PC-9 (cell line): Measurements from ENCODE around the gene RARS2. TPM values are rescaled to one million over a fixed set of nuclear protein-coding genes. Genes with fewer than 3 reads are reported as not detected.

Experiments used
- BruUV-seq: library from RNA; stranded (reverse); fragments of 400-500 nt; replicated peaks from 2 replicates; lab custom pipeline; 2021; lab: Mats Ljungman, UMichigan
- CTCF ChIA-PET: fragments of 300-600 bp; sonication (Branson Sonifier 250); formaldehyde crosslinking; loops from one replicate; lab custom pipeline; 2022; ENCODE audit warnings: antibody characterized with exemption; lab: Charles Lee
- POLR2A ChIA-PET: fragments of 300-600 bp; sonication (Branson Sonifier 250); formaldehyde crosslinking; loops from one replicate; lab custom pipeline; 2022; ENCODE audit warnings: antibody characterized with exemption; ENCODE audit not compliant: unreplicated experiment; lab: Charles Lee
- DNase-seq, 2 experiments: peaks; one replicate each; pipeline versions ENCODE4 v3.0.0 to v3.0.0-alpha.2; 2015 to 2022; ENCODE audit warnings: mixed read lengths in 1 of 2
- H2AFZ ChIP-seq: fragments of 200-600 bp; sonication (generic); 2 replicates; pipeline ENCODE4 v1.8.1; 2017; ENCODE audit warnings: antibody characterized with exemption
- H3F3A ChIP-seq: fragments of 200-600 bp; sonication (generic); 2 replicates; pipeline ENCODE4 v1.8.1; 2017; ENCODE audit warnings: antibody characterized with exemption, mild to moderate bottlenecking, low read depth; ENCODE audit not compliant: insufficient read depth
- H3K27ac ChIP-seq: fragments of 200-600 bp; sonication (generic); 2 replicates; pipeline ENCODE4 v1.6.1; 2016; ENCODE audit warnings: mixed run types
- H3K27me3 ChIP-seq: fragments of 200-600 bp; sonication (generic); 2 replicates; pipeline ENCODE4 v1.6.1; 2016; ENCODE audit warnings: low read depth, mixed run types; ENCODE audit not compliant: insufficient read depth
- H3K36me3 ChIP-seq: fragments of 200-600 bp; sonication (generic); 2 replicates; pipeline ENCODE4 v1.6.1; 2016; ENCODE audit warnings: low read depth, mixed run types
- H3K4me1 ChIP-seq: fragments of 200-600 bp; sonication (generic); replicated peaks from 2 replicates; pipeline ENCODE4 v1.6.1; 2016; ENCODE audit warnings: mixed run types; ENCODE audit not compliant: insufficient read depth
- H3K4me2 ChIP-seq: fragments of 200-600 bp; sonication (generic); 2 replicates; pipeline ENCODE4 v1.6.1; 2017; ENCODE audit warnings: mixed run types
- H3K4me3 ChIP-seq: fragments of 200-600 bp; sonication (generic); 2 replicates; pipeline ENCODE4 v1.6.1; 2016; ENCODE audit warnings: mixed run types
- H3K79me2 ChIP-seq: fragments of 200-600 bp; sonication (generic); 2 replicates; pipeline ENCODE4 v1.6.1; 2017; ENCODE audit warnings: low read depth, mixed run types
- H3K9me2 ChIP-seq: fragments of 200-600 bp; sonication (generic); 2 replicates; pipeline ENCODE4 v1.8.1; 2017; ENCODE audit warnings: mild to moderate bottlenecking; ENCODE audit not compliant: insufficient read depth
- H3K9me3 ChIP-seq: fragments of 200-600 bp; sonication (generic); 2 replicates; pipeline ENCODE4 v1.8.1; 2016; ENCODE audit warnings: low read depth; ENCODE audit not compliant: insufficient read depth
- H4K20me1 ChIP-seq: fragments of 200-600 bp; sonication (generic); 2 replicates; pipeline ENCODE4 v1.8.1; 2017; ENCODE audit not compliant: insufficient read depth
- EZH2 ChIP-seq: fragments of 200-600 bp; sonication (generic); IDR thresholded peaks from 2 replicates; pipeline ENCODE4 v1.8.0; 2017; ENCODE audit warnings: antibody characterized with exemption, low read depth
- intact Hi-C: fragments of 100-400 bp; cut with micrococcal nuclease; formaldehyde crosslinking; loops from one replicate; pipeline ENCODE4 v1.10.0; 2022; ENCODE audit not compliant: unreplicated experiment
- total RNA-seq: library from RNA; stranded (reverse); gene quantifications from 2 replicates; pipeline ENCODE4 v1.2.3, GENCODE V29; 2021
- TF ChIP-seq, protein P1 (sequence below): fragments of 200-600 bp; sonication (generic); conservative IDR thresholded peaks from 2 replicates; pipeline ENCODE4 v1.6.1; 2017; ENCODE audit warnings: mixed run types, antibody characterized with exemption, mild to moderate bottlenecking, moderate library complexity

The RARS2 gene
- total RNA-seq, 1 experiment from 2014 or later, result 34.6 TPM

DNA sequence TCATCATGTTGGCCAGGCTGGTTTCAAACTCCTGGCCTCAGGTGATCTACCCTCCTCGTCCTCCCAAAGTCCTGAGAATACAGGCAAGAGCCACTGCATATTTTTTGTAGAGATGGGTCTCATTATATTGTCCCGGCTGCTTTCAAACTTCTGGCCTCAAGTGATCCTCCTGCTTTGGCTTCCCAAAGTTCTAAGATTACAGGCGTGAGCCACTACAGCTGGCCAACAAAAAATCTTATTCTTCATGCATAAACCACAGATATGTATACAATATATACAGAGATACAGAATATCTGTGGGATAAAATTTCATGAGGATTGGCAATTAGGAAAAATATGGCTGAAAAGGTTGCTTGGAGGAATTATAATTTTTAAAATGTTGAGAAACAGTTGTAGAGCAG is 67.1 kb downstream of the RARS2 start:
- CTCF ChIA-PET, result no interaction called here
- intact Hi-C loops, result no loop called here

DNA sequence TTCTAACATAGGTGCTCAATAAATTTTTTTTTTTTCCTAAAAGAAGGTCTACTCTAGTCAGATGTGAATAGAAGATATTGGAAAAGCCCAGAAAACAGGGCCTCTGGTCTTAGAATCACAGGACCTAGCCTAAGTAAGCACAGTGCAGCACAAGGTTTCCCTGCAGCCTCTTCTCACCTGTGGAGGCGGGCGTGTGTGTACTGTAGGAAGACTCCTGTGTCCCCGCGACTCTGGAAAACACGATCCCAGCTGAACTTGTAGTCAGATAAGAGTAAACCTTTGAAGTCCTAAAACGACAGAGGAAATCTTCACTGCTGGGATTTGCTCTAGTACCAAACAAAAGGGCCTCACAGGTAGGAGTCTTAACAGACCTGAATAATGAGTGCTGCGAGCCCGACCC is 71.3 kb downstream of the RARS2 start:
- CTCF ChIA-PET, result no interaction called here
- Histone ChIP-seq H4K20me1 (no peaks in the 10 kb centered on the region), H3F3A (no peaks in the 10 kb centered on the region), H2AFZ (no peak overlapping the region), H3K27me3 (no peaks in the 10 kb centered on the region), H3K4me1 (no peaks in the 10 kb centered on the region), H3K4me3 (no peak overlapping the region), H3K27ac (no peak overlapping the region), H3K9me3 (no peaks in the 10 kb centered on the region), H3K79me2 (no peaks in the 10 kb centered on the region), H3K4me2 (no peak overlapping the region), H3K9me2 (no peaks in the 10 kb centered on the region), H3K36me3 (no peaks in the 10 kb centered on the region)
- POLR2A ChIA-PET, result no interaction called here
- intact Hi-C loops, result no loop called here
- DNase-seq, result no peak
- no peak for TF ChIP-seq EZH2
- TF ChIP-seq, protein P1, sequence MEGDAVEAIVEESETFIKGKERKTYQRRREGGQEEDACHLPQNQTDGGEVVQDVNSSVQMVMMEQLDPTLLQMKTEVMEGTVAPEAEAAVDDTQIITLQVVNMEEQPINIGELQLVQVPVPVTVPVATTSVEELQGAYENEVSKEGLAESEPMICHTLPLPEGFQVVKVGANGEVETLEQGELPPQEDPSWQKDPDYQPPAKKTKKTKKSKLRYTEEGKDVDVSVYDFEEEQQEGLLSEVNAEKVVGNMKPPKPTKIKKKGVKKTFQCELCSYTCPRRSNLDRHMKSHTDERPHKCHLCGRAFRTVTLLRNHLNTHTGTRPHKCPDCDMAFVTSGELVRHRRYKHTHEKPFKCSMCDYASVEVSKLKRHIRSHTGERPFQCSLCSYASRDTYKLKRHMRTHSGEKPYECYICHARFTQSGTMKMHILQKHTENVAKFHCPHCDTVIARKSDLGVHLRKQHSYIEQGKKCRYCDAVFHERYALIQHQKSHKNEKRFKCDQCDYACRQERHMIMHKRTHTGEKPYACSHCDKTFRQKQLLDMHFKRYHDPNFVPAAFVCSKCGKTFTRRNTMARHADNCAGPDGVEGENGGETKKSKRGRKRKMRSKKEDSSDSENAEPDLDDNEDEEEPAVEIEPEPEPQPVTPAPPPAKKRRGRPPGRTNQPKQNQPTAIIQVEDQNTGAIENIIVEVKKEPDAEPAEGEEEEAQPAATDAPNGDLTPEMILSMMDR, result no peak
- BruUV-seq, result no TSS peak

More for the DNA sequence above, 67.1 kb downstream of the RARS2 start:
- Histone ChIP-seq H3K27ac (no peak overlapping the region), H2AFZ (no peak overlapping the region), H3K4me2 (no peak overlapping the region), H3K27me3 (no peaks in the 10 kb centered on the region), H3K79me2 (no peaks in the 10 kb centered on the region), H4K20me1 (no peaks in the 10 kb centered on the region), H3K4me3 (no peak overlapping the region), H3K9me3 (no peaks in the 10 kb centered on the region), H3K9me2 (no peaks in the 10 kb centered on the region), H3F3A (no peaks in the 10 kb centered on the region), H3K4me1 (no peaks in the 10 kb centered on the region), H3K36me3 (no peaks in the 10 kb centered on the region; the same call in 1 of the 2 replicates)
- TF ChIP-seq, protein P1, result no peak
- no peak for TF ChIP-seq EZH2
- POLR2A ChIA-PET, result no interaction called here
- DNase-seq, result no peak
- BruUV-seq, result no TSS peak

DNA sequence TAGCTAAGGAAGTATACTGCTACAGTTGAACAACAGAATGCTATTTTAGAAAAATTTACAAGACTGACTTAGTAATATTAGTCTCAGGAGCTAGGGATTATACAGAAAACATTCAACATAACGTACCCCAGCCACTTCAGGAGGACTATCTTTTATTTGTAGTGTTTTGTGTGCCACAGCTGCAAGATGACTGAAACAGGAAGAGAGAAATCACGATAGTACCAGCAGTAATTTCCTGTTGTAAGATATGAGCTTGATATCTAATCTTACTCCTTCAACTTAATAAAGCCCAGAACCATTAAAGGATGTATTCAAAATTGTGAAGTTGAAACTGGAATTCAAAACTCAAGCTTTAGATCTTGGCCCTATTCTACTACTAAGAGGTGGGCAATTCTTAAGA is 75.0 kb downstream of the RARS2 start:
- TF ChIP-seq, protein P1, result no peak
- TF ChIP-seq EZH2, result no peak

More for the DNA sequence above, 75.0 kb downstream of the RARS2 start:
- H3K4me2 ChIP-seq, result no peak overlapping the region
- ChIA-PET POLR2A (no interaction called here), CTCF (no interaction called here)
- no peaks in the 10 kb centered on the region for H3K79me2 ChIP-seq
- intact Hi-C loops, result no loop called here
- H3K36me3 ChIP-seq, result no peaks in the 10 kb centered on the region
- no peaks in the 10 kb centered on the region for H3K9me2 ChIP-seq
- H4K20me1 ChIP-seq, result no peaks in the 10 kb centered on the region
- H2AFZ ChIP-seq, result no peak overlapping the region
- no peak overlapping the region for H3K4me3 ChIP-seq
- H3K9me3 ChIP-seq, result no peaks in the 10 kb centered on the region
- no TSS peak for BruUV-seq
- DNase-seq, result no peak
- no peaks in the 10 kb centered on the region for H3F3A ChIP-seq
- no peaks in the 10 kb centered on the region for H3K27me3 ChIP-seq
- no peak overlapping the region for H3K27ac ChIP-seq
- H3K4me1 ChIP-seq, result no peaks in the 10 kb centered on the region
